Kidney capillary endothelial cell (primary cell): ENCODE measurements around the gene WDR17.
A peak's percentile ranks its signal among the peaks of the same experiment; 100 is the strongest.

Experiments used
- DNase-seq: peaks from one replicate; pipeline ENCODE4 v3.0.0-alpha.2; 2018; ENCODE audit warnings: low spot score

WDR17 gene

DNA sequence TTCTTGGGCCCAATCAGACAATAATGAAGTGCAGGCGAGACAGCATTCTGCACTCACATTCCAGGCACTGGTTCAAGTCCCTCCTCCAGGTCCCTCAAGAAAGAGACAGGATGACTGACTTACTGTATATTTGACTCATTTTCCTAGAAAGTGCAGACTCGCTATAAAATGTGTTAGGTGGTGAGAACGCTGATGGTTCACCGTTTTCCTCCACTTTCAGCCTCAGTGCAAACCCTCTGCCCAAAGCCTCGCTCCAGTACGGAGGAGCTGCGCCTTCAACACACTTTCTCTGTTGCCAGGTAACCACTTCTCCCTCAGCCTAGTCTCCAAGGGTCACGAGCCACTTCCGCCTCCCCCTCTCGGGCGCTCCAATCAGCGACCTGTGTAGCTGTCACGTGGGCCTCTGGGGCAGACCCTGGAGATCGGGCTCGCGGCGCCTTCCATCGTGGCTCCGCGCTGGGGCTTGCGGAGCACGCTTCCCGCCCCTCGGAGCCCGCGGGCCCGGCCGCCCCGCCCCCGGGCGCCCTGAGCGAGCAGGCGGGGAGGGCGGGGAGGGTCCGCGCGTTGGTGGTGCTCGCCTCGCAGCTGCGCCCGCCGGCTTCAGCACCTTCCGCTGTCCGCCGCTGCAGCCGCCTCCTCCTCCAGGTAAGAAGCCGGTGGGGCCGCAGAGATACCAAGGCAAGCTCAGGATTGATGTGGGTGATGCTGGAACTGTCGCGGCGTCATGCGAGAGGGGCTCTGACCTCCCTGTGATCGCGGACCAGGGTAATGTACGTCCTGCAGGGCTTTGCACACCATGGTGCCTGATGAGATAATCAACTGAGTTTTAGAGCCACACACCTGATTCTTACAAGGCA, at the start of gene WDR17:
WDR17 (plus strand) TSS at position 407 of the 857 bp plus-strand sequence. CDS start 45,740 bp downstream, outside the sequence.
- peak; percentile 30 for DNase-seq

GRCh38 chr4:176016601-176017000, 49.0 kb upstream of the WDR17 start:
- DNase-seq = no peak

DNA sequence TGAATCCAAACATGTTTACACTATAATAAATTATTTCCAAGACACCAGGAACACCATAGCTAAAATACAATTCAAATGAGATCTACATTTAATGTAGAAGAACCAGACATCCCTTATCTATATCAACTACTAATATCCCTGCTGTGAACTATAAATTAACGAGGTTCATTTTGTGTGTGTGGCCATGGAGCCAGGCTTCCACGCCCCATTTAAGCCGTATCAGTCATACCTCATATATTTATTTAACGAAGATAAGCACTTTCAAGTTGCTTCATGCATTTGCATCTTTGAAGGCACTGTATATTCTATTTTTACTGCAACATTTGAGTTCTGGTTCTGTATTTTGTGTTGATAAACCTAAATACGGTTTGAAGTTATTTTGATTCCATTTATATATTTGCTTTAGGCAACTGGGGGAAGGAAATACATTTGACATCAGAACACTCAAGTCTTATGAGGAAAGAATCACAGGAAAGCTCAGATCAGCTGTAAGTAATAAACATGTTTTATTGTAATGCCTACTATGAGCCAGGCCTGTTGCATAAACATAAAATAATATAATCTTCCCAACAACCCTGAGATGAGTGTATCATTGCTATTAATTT, 45.1 kb upstream of the WDR17 start:
- no peak for DNase-seq

DNA sequence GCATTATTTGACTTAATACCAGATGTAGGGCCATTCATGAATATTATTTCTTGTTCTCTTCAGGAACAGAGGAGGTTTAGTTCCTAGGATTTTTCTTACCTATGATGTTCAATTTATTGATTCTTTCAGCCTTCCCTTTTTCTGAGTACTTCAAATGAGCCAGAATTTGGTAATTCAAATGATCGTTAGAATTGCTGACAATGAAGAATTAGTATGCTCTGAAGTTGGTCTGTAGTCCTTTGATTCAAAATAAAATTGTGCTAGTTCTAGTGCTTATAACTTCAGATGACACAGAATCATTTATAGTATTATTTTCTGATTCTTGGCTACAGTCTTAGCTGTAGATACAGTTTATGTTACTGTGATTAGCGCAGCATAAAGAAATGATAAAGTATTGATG, 35.2 kb upstream of the WDR17 start:
- no peak for DNase-seq

DNA sequence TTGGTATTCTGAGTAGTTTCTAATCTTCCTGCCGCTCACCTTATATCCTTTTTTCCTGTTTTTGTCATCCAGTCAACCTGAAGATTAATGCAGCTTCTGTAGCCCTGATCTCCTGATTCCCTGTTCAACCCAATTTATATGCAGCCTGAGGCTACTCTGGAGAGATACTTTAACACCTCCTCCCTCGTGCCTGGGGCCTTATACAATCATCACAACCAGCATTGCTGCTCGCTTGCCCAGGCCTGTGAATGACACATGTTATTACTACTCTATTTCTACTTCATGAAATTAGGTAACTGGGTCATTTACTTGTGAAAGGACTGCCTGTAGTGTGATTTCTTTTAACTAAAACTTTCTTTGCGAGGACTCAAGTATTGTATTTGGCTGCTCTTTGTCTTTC, 33.7 kb upstream of the WDR17 start:
- no peak for DNase-seq

- DNase-seq = no peak
Observed at GRCh38 chr4:176032454-176032853, 33.2 kb upstream of the WDR17 start.

- peak; percentile 14 for DNase-seq
Observed at GRCh38 chr4:176034499-176034898, 31.1 kb upstream of the WDR17 start.

DNA sequence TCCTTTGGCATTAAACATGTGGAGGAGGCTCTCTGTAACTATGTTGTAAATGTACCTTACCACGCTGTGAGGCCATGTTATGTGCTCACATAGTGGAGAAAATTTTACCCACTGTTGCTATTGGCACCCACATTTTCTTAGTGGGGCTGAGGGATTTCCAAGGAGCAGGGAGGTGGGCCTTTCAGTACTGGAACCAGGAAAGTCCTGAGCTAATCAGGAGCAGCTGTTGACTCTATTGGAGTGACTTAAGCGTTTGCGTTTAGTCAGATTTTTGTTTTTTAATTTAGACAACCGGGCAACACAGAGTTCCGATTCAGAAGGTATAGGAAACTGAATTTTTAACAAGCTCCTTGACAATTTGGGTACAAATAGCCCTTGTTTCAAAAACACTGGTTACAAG, 30.7 kb upstream of the WDR17 start:
- DNase-seq = no peak

GRCh38 chr4:176036585-176037205, 28.9 kb upstream of the WDR17 start:
- DNase-seq = no peak

DNA sequence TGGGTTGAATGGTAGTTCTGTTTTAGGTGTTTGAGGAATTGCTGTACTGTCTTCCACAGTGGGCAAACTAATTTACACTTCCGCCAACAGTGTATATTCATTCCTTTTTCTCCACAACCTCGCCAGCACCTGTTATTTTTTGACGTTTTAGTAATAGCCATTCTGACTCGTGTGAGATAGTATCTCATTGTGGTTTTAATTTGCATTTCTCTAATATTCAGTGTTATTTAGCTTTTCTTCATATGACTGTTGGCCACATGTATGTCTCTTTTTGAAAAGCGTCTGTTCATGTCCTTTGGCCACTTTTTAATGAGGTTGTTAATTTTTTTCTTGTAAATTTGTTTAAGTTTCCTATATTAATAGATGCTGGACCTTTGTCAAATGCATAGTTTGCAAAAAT, 26.9 kb upstream of the WDR17 start:
- DNase-seq = no peak

- no peak for DNase-seq
Observed at GRCh38 chr4:176042195-176042594, 23.4 kb upstream of the WDR17 start.

DNA sequence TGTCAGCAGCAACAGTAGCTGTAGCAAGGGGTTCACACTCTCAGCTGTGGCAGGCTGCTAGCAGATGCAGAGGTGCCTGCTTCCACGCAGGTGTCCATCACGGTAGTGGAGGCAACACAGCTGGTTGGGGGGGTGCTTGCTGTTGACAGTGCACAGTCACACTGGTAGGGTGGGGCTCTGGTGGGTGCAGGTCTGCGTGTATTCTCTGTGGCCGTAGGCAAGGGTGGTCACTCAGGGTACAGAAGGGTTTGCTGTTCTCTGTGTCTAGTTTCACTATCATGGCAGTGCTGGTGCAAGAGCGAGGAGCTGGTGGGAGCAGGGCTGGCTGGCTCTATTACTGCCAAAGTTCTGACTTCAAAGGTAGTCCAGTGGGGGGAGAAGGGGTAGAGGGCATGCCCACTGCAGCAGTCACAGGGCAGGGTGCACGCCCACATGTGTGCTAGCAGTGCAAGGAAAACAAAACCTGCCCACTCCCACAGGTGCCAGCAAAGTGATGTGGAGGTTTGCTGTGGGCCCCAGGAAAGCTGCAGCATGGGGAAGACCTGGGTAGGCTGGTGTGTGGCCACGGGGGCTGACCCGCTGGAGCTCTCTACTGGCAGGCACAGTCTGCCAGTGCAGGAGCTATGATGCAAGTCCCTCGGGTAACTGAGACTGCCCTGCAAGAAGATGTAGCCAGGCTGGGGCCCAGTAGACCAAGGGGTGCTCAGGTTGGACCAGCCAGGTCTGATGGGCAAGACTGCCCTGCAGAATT, 21.6 kb upstream of the WDR17 start:
- DNase-seq = no peak

DNA sequence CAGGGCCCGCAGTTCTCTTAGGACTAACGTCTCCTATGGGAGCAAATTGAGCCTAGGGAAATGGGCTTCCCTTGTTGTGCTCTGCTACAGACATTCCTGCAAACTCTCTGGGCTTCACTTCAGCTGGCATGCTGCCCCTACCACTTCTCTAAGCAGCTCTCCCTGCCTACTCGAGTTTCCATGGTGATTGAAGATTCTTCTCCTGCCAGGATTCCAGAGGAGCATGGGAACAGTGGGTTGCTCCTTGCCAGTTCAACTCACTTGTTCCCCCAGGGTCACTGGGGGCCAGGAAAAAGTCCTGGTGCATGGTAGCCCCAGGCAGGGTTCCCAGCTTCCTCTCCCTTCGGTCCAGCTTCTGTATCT, 21.1 kb upstream of the WDR17 start:
- no peak for DNase-seq

GRCh38 chr4:176048631-176049030, 17.0 kb upstream of the WDR17 start:
- no peak for DNase-seq

DNA sequence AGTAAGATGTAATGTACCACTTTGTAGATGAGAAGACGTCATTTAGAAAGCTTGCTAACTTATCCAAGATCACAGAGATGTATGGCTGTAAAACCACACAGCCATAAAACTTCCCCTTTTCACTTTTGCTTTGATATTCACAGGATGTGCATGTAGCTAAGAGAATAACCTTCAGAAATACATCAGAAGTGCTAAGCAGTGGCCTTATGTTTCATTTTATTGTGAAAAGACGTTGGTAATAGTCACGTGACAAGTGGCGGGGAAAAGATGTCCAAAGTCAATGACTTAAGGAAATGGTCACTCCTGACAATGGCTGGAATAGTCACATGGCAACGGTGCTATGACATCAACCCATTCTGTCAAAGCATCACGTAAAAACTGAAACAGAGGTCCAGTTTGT, 12.9 kb upstream of the WDR17 start:
- DNase-seq = no peak

- no peak for DNase-seq
Observed at GRCh38 chr4:176053785-176054184, 11.9 kb upstream of the WDR17 start.

DNA sequence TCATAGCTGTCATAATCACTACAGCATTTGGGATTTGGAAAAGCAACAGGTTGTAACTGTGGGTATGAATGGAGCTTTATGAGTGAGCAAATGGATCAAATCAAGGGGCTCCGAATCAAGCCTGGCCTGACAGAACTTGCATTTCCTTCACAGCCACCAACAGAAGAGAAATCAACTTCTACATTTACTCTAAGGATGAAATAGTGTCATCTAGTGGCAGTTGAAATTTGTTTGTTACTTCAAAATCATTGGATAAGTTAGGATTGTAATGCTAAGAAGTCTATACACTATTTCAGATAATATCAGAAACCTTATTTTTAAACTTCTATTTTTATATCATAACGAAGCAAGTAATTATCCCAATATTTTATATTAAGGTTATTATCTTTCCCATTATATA, 10.7 kb upstream of the WDR17 start:
- DNase-seq = no peak

- DNase-seq = no peak
Observed at GRCh38 chr4:176063718-176064117, 1.9 kb upstream of the WDR17 start.

DNA sequence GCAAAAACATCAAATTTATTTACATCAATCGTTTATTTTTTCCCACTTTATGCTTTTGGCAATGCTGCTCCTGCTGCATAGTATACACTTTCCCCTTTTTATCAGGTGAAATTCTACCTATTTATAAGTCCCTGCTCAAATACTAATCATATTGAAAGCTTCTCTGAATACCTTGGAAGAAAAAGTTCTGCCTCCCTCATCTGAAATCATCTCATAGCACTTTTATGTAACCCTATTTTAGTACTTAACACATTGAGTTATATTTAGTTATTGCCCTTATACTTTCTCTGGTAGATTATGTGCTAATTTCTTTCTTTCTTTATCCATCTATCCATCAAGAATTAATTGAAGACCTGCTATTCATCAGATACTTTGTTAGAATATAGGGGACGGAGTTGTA, 1.1 kb upstream of the WDR17 start:
- DNase-seq = no peak

DNA sequence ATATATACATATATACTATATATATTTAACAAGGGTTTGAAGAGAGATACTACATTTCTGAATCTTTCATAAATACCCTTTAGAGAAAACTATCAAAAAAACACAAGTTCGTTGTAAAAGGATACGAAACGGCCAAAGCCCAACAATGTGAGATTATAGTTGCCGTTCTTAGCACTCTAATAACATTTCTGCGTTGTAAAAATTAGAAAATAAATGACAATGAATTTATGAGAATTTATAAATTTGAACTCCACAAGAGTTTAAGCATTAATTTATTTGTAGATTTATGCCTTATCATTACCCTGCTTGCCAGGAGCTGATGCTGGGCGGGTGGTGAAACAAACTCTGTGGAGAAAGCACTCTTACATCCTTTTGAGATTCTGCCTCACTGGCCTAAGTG, 1.1 kb downstream of the WDR17 start:
- no peak for DNase-seq

DNA sequence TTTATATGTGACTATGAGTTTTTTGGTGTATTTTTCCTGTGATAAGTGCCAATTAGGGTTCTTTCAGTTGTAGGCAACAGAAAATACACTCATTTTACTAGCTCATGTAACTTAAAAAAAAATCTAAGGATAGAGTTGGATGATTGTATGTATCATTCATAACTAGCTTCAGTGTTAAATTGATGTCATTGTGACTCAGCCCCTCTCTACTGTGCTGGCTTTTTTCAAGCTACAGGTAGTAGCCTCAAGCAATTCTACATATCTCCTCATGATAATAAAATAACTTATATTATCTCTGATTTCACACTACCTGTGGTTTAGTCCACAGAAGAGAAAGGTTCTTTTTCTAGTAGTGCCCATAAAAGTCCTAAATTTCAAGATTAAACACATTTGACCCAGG, 11.9 kb downstream of the WDR17 start:
- no peak for DNase-seq

- no peak for DNase-seq
Observed at GRCh38 chr4:176084769-176085168, 19.1 kb downstream of the WDR17 start.

DNA sequence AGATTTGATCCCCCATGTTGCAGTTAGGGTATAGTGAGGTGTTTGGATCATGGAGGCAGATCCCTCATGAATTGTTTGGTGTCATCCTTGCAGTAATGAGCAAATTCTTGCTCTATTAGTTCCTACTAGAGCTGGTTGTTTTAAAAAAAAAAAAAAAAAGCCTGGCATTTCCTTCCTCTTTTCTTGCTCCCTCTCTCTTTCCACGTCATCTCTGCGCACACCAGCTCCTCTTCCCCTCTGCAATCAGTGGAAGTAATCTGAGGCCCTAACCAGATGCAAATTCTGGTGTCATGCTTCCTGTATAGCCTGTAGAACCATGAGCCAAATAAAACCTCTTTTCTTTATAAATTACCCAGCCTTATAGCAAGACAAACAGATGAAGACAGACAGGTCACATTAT, 24.5 kb downstream of the WDR17 start:
- no peak for DNase-seq
